NCI-H1694 (cell line): Measurements from ENCODE around the gene SOX12.
A peak's percentile ranks its signal among the peaks of the same experiment; 100 is the strongest.
"Not testable (repeated sequence)": the region's sequence is repeated elsewhere in the genome, so short reads cannot be mapped to it uniquely, and the experiment has no call there.

Experiments used
- DNase-seq: peaks from one replicate; lab custom pipeline; 2025; lab: John Stamatoyannopoulos, UW

The SOX12 gene

GRCh38 chr20:362271-363254 lies 37.2 kb downstream of the SOX12 start:
- peak; percentile 93 for DNase-seq

- no peak for DNase-seq
Observed at GRCh38 chr20:363319-364078, 38.1 kb downstream of the SOX12 start.

GRCh38 chr20:364905-365794 lies 39.8 kb downstream of the SOX12 start:
- DNase-seq: no peak

- DNase-seq: no peak
Observed at GRCh38 chr20:366041-366718, 40.8 kb downstream of the SOX12 start.

- no peak for DNase-seq
Observed at GRCh38 chr20:366719-367485, 41.5 kb downstream of the SOX12 start.

- no peak for DNase-seq
Observed at GRCh38 chr20:367486-367887, 42.1 kb downstream of the SOX12 start.

DNA sequence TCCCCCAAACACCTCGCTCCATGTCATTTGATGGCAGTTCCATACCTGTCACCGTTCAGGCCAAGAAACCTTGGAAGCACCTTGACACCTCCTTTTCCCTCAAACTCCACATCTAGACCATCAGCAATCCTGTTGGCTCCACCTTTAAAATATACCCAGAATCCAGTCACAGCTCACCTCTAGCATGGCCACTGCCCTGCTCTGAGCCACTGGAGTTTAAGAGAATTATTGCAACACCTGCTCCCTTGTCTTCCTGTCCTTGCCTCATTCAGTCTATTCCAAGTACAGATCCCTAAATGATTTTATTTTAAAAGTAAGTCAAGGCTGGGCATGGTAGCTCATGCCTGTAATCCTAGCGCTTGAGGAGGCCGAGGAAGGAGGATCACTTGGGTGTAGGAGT lies 43.6 kb downstream of the SOX12 start:
- DNase-seq: no peak

DNA sequence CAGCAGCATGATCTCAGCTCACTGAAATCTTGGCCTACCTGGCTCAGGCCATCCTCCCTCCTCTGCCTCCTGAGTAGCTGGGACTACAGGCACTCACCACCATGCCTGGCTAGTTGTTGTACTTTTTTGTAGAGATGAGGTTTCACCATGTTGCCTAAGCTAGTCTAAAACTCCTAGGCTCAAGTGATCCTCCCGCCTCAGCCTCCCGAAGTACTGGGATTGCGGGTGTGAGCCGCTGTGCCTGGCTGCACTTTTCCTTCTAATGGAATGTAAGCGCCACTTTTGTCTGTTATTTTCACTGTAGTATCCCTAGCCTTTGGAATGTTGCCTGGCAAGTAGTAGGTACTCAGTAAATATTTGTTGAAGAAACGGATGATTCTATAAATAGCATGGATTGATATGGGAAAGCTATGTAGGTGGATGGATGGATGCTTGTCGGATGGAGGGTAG lies 44.8 kb downstream of the SOX12 start:
- DNase-seq: no peak

GRCh38 chr20:370977-371754 lies 45.8 kb downstream of the SOX12 start:
- no peak for DNase-seq

- no peak for DNase-seq
Observed at GRCh38 chr20:371755-372542, 46.6 kb downstream of the SOX12 start.

GRCh38 chr20:372543-373082 lies 47.3 kb downstream of the SOX12 start:
- not testable (repeated sequence) for DNase-seq

DNA sequence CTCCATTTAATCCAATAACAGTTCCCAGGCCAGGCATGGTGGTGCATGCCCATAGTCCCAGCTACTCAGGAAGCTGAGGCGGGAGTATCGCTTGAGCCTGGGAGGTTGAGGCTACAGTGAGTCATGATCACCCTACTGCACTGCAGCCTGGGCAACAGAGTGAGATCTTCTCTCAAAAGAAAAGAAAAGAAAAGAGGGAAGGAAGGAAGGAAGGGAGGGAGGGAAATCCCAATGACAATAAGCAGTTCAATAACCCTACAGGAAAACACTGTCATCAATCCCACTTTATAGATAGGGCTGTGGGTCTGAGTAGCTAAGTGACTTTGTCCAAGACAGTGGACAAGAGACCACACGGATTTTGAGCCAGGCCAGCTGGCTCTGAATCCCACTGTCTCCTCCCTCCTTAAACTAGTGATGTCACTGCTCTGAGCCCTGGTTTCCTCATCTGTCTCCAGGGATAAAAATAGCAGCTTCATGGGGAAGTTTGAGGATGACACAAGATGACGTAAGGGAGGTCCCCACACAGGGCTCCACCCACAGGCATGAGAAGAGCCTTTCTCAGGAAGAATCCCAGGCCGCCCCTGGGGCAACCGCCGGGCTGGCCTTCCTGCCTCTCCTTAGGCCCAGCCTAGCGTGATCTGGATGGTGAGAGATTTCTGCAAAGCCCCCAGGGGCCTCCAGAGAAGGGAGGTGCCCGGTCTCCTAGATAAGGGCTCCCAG lies 48.0 kb downstream of the SOX12 start:
- no peak for DNase-seq

GRCh38 chr20:375265-375889 lies 50.0 kb downstream of the SOX12 start:
- DNase-seq: no peak

- DNase-seq: no peak
Observed at GRCh38 chr20:376089-376488, 50.7 kb downstream of the SOX12 start.

- no peak for DNase-seq
Observed at GRCh38 chr20:376750-377149, 51.4 kb downstream of the SOX12 start.

- DNase-seq: not testable (repeated sequence)
Observed at GRCh38 chr20:377578-377977, 52.2 kb downstream of the SOX12 start.

GRCh38 chr20:378961-379336 lies 53.6 kb downstream of the SOX12 start:
- no peak for DNase-seq
